ENCODE results near the gene EMSY. TPM values are rescaled to one million over a fixed set of nuclear protein-coding genes. Genes with fewer than 3 reads are reported as not detected.

EMSY gene
- total RNA-seq, 1 donor from 2014 or later, result 42.3 TPM

GRCh38 chr11:76406359-76406758 lies 38.5 kb upstream of the EMSY start:
- H3K9me3 Mint-ChIP-seq (ENCODE audit: low read depth), result no peaks in the 10 kb centered on the region
- H3K36me3 Mint-ChIP-seq (ENCODE audit: insufficient read depth), result no peaks in the 10 kb centered on the region
- TF ChIP-seq CTCF (IDR thresholded peaks at IDR 0.05; ENCODE audit: unreplicated experiment), result no peak
- no peak overlapping the region for H3K27ac Mint-ChIP-seq
- no peaks in the 10 kb centered on the region for H3K27me3 Mint-ChIP-seq
- H3K4me3 Mint-ChIP-seq (ENCODE audit: low read depth), result no peak overlapping the region
- H3K4me1 Mint-ChIP-seq (ENCODE audit: low read depth), result peaks cover 1% of the 10 kb centered on the region
- no peak for DNase-seq (ENCODE audit: low spot score, unreplicated experiment)

- DNase-seq (ENCODE audit: low spot score, unreplicated experiment), result no peak
- Mint-ChIP-seq H3K36me3 (ENCODE audit: insufficient read depth) (no peaks in the 10 kb centered on the region), H3K27me3 (peaks cover 3% of the 10 kb centered on the region), H3K4me3 (ENCODE audit: low read depth) (no peak overlapping the region), H3K4me1 (ENCODE audit: low read depth) (peaks cover 1% of the 10 kb centered on the region), H3K27ac (peak overlapping the region; percentile 9), H3K9me3 (ENCODE audit: low read depth) (no peaks in the 10 kb centered on the region)
- TF ChIP-seq CTCF (IDR thresholded peaks at IDR 0.05; ENCODE audit: unreplicated experiment), result no peak
Observed at GRCh38 chr11:76408171-76408965, 36.5 kb upstream of the EMSY start.

GRCh38 chr11:76410851-76411357 lies 33.9 kb upstream of the EMSY start:
- Mint-ChIP-seq H3K4me3 (ENCODE audit: low read depth) (no peak overlapping the region), H3K4me1 (ENCODE audit: low read depth) (peaks cover 1% of the 10 kb centered on the region)

GRCh38 chr11:76415073-76415472 lies 29.7 kb upstream of the EMSY start:
- Mint-ChIP-seq H3K36me3 (ENCODE audit: insufficient read depth) (no peaks in the 10 kb centered on the region), H3K4me3 (ENCODE audit: low read depth) (no peak overlapping the region), H3K9me3 (ENCODE audit: low read depth) (no peaks in the 10 kb centered on the region), H3K27me3 (peaks cover 8% of the 10 kb centered on the region), H3K4me1 (ENCODE audit: low read depth) (no peaks in the 10 kb centered on the region), H3K27ac (no peak overlapping the region)
- TF ChIP-seq CTCF (IDR thresholded peaks at IDR 0.05; ENCODE audit: unreplicated experiment), result no peak
- DNase-seq (ENCODE audit: low spot score, unreplicated experiment), result no peak

More at GRCh38 chr11:76410851-76411357, 33.9 kb upstream of the EMSY start:
- Mint-ChIP-seq H3K9me3 (ENCODE audit: low read depth) (no peaks in the 10 kb centered on the region), H3K36me3 (ENCODE audit: insufficient read depth) (no peaks in the 10 kb centered on the region), H3K27me3 (peaks cover 8% of the 10 kb centered on the region), H3K27ac (no peak overlapping the region)
- no peak for DNase-seq (ENCODE audit: low spot score, unreplicated experiment)
- no peak for TF ChIP-seq CTCF (IDR thresholded peaks at IDR 0.05; ENCODE audit: unreplicated experiment)

- Mint-ChIP-seq H3K27ac (no peak overlapping the region), H3K4me3 (ENCODE audit: low read depth) (no peak overlapping the region), H3K9me3 (ENCODE audit: low read depth) (no peaks in the 10 kb centered on the region), H3K4me1 (ENCODE audit: low read depth) (no peaks in the 10 kb centered on the region), H3K36me3 (ENCODE audit: insufficient read depth) (no peaks in the 10 kb centered on the region), H3K27me3 (peaks cover 5% of the 10 kb centered on the region)
- TF ChIP-seq CTCF (IDR thresholded peaks at IDR 0.05; ENCODE audit: unreplicated experiment), result no peak
- no peak for DNase-seq (ENCODE audit: low spot score, unreplicated experiment)
Observed at GRCh38 chr11:76419896-76420295, 24.9 kb upstream of the EMSY start.

All from progenitor cell of endocrine pancreas (in vitro differentiated cells).